ENCODE results near the gene AGTRAP.

DNA sequence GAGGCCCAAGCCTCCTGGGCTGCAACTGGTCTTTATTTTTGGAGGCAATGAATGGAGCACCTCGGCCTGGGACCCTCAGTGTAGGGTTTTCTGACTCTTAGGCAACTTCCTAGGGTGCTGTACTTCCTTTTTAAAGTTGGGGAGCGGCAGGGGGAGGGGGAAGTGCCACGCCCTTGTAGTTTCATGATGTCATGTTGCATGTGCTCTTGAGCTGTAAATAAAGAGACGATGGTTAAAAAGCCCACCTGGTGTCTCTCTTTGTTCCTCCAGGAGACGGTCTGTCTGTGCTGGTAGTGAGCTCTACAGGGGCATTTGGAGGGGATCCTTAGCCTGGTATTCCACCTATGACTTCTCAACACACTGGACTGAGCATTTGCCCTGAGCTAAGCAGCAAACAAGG lies 10.3 kb upstream of the AGTRAP start:
- no peak for TF ChIP-seq CTCF (IDR thresholded peaks at IDR 0.05; ENCODE audit: low read depth, low read length)
- TF ChIP-seq EZH2phosphoT487 (IDR thresholded peaks at IDR 0.05; ENCODE audit: low read depth), result no peak

Measured in OCI-LY3 (cell line).